SK-N-SH (cell line): ENCODE data around the gene APBB2.

Experiments used
- POLR2AphosphoS5 ChIP-seq: IDR thresholded peaks from 2 replicates; pipeline ENCODE4 v1.6.1; 2012; ENCODE audit warnings: low read depth, low read length
- RCOR1 ChIP-seq: fragments of 150-350 bp; IDR thresholded peaks from 2 replicates; pipeline ENCODE4 v1.6.1; 2017; ENCODE audit warnings: antibody characterized with exemption, low read length
- TCF12 ChIP-seq: IDR thresholded peaks from 2 replicates; pipeline ENCODE4 v1.4.0; 2012
- TF ChIP-seq, protein P1 (sequence below): IDR thresholded peaks from 2 replicates; pipeline ENCODE4 v1.6.1; 2012; ENCODE audit warnings: mild to moderate bottlenecking, low read depth, low read length, moderate library complexity
- TF ChIP-seq, protein P2 (sequence below): fragments of 200-600 bp; sonication (generic); IDR thresholded peaks from 2 replicates; pipeline ENCODE4 v1.6.1; 2017; ENCODE audit warnings: antibody characterized with exemption, mild to moderate bottlenecking, moderate library complexity

DNA sequence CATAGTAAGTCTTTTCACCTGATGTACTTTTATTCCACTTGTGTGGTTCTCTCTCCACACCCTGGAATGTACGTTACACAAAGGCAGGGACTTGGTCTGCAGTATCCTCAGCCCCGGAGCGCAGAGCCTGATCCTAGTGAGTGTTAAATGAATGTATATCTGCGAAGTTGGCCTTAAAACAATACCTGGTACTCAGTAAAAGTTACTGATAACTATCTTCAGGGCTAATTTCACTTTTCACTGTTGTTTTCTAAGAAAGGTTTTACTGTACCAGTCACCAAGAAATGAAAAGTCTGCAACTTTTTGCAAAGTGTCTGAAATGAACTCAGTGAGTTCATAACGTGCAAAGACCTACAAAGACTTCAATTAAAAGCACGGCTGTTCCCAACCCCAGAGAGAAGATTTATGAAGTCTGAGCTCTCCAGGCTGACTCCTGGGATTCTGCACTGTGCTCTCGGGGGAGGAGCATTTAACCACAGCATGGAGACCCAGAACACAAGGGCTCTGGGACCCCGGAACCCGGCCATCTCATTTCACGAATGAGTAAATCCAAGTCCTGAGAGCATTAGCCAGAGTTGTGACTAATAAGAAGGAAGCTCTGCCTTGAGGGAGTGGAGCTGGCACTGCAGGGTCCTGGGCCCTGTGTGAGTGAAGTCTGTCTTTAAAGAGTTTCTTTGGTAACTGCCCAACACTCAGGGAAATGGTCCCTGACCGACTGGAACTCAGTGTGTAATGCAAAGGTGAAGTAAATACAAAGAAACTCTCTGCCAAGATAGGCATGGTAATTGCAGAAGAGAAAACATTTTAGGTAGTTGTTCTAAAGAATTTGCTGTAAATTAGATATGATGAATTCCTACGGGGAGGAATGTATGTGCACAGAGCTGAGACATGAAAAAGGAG lies 298.8 kb downstream of the APBB2 start:
- TF ChIP-seq TCF12 = no peak
- TF ChIP-seq, protein P1, sequence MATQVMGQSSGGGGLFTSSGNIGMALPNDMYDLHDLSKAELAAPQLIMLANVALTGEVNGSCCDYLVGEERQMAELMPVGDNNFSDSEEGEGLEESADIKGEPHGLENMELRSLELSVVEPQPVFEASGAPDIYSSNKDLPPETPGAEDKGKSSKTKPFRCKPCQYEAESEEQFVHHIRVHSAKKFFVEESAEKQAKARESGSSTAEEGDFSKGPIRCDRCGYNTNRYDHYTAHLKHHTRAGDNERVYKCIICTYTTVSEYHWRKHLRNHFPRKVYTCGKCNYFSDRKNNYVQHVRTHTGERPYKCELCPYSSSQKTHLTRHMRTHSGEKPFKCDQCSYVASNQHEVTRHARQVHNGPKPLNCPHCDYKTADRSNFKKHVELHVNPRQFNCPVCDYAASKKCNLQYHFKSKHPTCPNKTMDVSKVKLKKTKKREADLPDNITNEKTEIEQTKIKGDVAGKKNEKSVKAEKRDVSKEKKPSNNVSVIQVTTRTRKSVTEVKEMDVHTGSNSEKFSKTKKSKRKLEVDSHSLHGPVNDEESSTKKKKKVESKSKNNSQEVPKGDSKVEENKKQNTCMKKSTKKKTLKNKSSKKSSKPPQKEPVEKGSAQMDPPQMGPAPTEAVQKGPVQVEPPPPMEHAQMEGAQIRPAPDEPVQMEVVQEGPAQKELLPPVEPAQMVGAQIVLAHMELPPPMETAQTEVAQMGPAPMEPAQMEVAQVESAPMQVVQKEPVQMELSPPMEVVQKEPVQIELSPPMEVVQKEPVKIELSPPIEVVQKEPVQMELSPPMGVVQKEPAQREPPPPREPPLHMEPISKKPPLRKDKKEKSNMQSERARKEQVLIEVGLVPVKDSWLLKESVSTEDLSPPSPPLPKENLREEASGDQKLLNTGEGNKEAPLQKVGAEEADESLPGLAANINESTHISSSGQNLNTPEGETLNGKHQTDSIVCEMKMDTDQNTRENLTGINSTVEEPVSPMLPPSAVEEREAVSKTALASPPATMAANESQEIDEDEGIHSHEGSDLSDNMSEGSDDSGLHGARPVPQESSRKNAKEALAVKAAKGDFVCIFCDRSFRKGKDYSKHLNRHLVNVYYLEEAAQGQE = no peak
- TF ChIP-seq RCOR1 = no peak
- TF ChIP-seq, protein P2, sequence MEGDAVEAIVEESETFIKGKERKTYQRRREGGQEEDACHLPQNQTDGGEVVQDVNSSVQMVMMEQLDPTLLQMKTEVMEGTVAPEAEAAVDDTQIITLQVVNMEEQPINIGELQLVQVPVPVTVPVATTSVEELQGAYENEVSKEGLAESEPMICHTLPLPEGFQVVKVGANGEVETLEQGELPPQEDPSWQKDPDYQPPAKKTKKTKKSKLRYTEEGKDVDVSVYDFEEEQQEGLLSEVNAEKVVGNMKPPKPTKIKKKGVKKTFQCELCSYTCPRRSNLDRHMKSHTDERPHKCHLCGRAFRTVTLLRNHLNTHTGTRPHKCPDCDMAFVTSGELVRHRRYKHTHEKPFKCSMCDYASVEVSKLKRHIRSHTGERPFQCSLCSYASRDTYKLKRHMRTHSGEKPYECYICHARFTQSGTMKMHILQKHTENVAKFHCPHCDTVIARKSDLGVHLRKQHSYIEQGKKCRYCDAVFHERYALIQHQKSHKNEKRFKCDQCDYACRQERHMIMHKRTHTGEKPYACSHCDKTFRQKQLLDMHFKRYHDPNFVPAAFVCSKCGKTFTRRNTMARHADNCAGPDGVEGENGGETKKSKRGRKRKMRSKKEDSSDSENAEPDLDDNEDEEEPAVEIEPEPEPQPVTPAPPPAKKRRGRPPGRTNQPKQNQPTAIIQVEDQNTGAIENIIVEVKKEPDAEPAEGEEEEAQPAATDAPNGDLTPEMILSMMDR = no peak
- no peak for TF ChIP-seq POLR2AphosphoS5
